Ishikawa (cell line): ENCODE measurements around the gene SLIT3.

ENCODE experiments used
- EP300 ChIP-seq: IDR thresholded peaks from 2 replicates; pipeline ENCODE4 v1.6.1; 2012; ENCODE audit warnings: borderline replicate concordance
- MAX ChIP-seq: IDR thresholded peaks from 2 replicates; pipeline ENCODE4 v1.6.1; 2012
- NFIC ChIP-seq: IDR thresholded peaks from 2 replicates; pipeline ENCODE4 v1.6.1; 2012
- RAD21 ChIP-seq: IDR thresholded peaks from 2 replicates; pipeline ENCODE4 v1.6.1; 2012; ENCODE audit warnings: low read depth
- REST ChIP-seq: IDR thresholded peaks from 2 replicates; pipeline ENCODE4 v1.6.1; 2012; ENCODE audit warnings: low read depth, mild to moderate bottlenecking
- TEAD4 ChIP-seq: IDR thresholded peaks from 2 replicates; pipeline ENCODE4 v1.6.1; 2012
- YY1 ChIP-seq: IDR thresholded peaks from 2 replicates; pipeline ENCODE4 v1.6.1; 2012; ENCODE audit warnings: low read depth

GRCh38 chr5:168702511-168702910, 598.4 kb downstream of the SLIT3 start:
- TF ChIP-seq RAD21 (no peak), EP300 (no peak), MAX (no peak), NFIC (no peak), TEAD4 (no peak), YY1 (no peak), REST (no peak)
